ENCODE results near the gene C4orf36. TPM values are rescaled to one million over a fixed set of nuclear protein-coding genes. Genes with fewer than 3 reads are reported as not detected.

Gene C4orf36
- total and polyA plus RNA-seq, 2 of the 8 experiments (the other 6 are each of a cell fraction or from before 2014, with no cell fraction given), result 1.2 to 1.5 TPM

DNA sequence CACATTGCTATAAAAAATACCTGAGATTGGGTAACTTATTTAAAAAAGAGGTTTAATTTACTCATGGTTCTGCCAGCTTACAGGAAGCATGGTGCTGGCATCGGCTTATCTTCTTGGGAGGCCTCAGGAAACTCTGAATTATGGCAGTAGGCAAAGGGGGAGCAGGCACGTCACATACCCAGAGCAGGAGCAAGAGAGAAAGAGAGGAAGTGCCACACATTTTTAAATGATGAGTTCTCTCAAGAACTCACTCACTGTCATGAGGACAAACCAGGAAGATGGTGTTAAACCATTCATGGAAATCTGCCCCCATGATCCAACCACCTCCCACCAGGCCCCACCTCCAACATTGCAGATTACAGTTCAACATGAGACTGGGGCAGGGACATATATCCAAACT lies 32.6 kb upstream of the C4orf36 start (continued):
- TF ChIP-seq GABPA (IDR thresholded peaks at IDR 0.05; ENCODE audit: borderline replicate concordance, insufficient read depth, low read length), result no peak

All from H1 (cell line).